Skeletal muscle cell (primary cell): ENCODE measurements around the gene PDGFRB.

Source experiments
- DNase-seq: peaks from one replicate; pipeline ENCODE4 v3.0.0-alpha.2; 2010; ENCODE audit warnings: low read depth
- H3K4me3 ChIP-seq: 2 replicates; pipeline ENCODE4 v1.5.1; 2011; ENCODE audit warnings: low read depth, mild to moderate bottlenecking, control low read depth, low read length, moderate library complexity

Gene PDGFRB

GRCh38 chr5:150077996-150078801, 77.4 kb downstream of the PDGFRB start:
- H3K4me3 ChIP-seq, result no peak overlapping the region
- no peak for DNase-seq

GRCh38 chr5:150077060-150077459, 78.6 kb downstream of the PDGFRB start:
- DNase-seq, result no peak
- H3K4me3 ChIP-seq, result no peak overlapping the region

GRCh38 chr5:150075806-150076205, 79.8 kb downstream of the PDGFRB start:
- no peak overlapping the region for H3K4me3 ChIP-seq
- no peak for DNase-seq

GRCh38 chr5:150075233-150075632, 80.4 kb downstream of the PDGFRB start:
- H3K4me3 ChIP-seq, result no peak overlapping the region
- DNase-seq, result no peak

GRCh38 chr5:150073677-150074076, 82.0 kb downstream of the PDGFRB start:
- no peak for DNase-seq
- H3K4me3 ChIP-seq, result no peak overlapping the region

GRCh38 chr5:150073086-150073625, 82.5 kb downstream of the PDGFRB start:
- no peak overlapping the region for H3K4me3 ChIP-seq
- DNase-seq, result no peak

- DNase-seq, result no peak
- no peak overlapping the region for H3K4me3 ChIP-seq
Observed at GRCh38 chr5:150070821-150071220, 84.8 kb downstream of the PDGFRB start.

- no peak for DNase-seq
- no peak overlapping the region for H3K4me3 ChIP-seq
Observed at GRCh38 chr5:150069672-150070627, 85.7 kb downstream of the PDGFRB start.

- DNase-seq, result no peak
Observed at GRCh38 chr5:150068961-150069645, 86.5 kb downstream of the PDGFRB start.

GRCh38 chr5:150068472-150068871, 87.2 kb downstream of the PDGFRB start:
- DNase-seq, result no peak

More at GRCh38 chr5:150068961-150069645, 86.5 kb downstream of the PDGFRB start:
- H3K4me3 ChIP-seq, result no peak overlapping the region

GRCh38 chr5:150068071-150068470, 87.6 kb downstream of the PDGFRB start:
- DNase-seq, result no peak
- no peak overlapping the region for H3K4me3 ChIP-seq

More at GRCh38 chr5:150068472-150068871, 87.2 kb downstream of the PDGFRB start:
- H3K4me3 ChIP-seq, result no peak overlapping the region

GRCh38 chr5:150067405-150067960, 88.2 kb downstream of the PDGFRB start:
- no peak for DNase-seq

GRCh38 chr5:150066901-150067396, 88.7 kb downstream of the PDGFRB start:
- H3K4me3 ChIP-seq, result no peak overlapping the region
- DNase-seq, result no peak

More at GRCh38 chr5:150067405-150067960, 88.2 kb downstream of the PDGFRB start:
- no peak overlapping the region for H3K4me3 ChIP-seq

- no peak overlapping the region for H3K4me3 ChIP-seq
- DNase-seq, result no peak
Observed at GRCh38 chr5:150066436-150066835, 89.2 kb downstream of the PDGFRB start.

GRCh38 chr5:150065886-150066285, 89.8 kb downstream of the PDGFRB start:
- no peak for DNase-seq
- H3K4me3 ChIP-seq, result no peak overlapping the region

GRCh38 chr5:150065346-150065745, 90.3 kb downstream of the PDGFRB start:
- DNase-seq, result no peak
- no peak overlapping the region for H3K4me3 ChIP-seq

- no peak for DNase-seq
- no peak overlapping the region for H3K4me3 ChIP-seq
Observed at GRCh38 chr5:150064681-150065220, 90.9 kb downstream of the PDGFRB start.
